ENCODE data around the gene CAMSAP1.

The CAMSAP1 gene

DNA sequence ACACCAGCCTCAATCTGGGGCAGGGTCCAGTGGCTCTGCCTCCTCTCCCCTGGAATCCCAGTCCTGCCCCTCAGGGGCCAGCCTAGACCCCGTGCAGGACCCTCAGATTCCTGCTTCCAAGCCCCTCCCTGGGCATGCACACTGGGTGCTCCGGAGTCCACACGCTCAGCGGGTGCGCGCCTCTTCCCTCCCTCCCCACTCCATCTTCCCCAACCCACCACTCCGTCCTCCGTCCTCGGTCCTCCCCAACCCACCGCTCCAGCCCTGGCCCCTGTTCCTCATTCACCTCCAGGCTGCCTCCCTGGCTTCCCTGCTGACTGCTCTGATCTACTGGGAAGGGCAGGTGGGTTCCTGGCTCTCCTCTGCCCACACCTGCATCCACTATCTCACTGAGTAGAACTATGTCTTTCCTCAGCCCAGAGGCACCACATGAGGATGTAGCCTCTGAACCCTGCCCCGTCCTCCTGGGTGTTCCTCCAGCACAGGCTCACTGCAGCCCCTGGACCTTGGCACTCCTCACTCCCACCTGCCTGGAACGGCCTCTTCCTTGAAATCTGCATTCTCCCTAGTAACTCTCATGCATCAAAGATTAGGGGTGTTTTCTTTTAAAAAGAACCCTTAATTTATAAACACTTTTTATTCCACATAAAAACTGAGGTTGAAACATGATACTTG lies 92.8 kb downstream of the CAMSAP1 start:
- no peak for DNase-seq (ENCODE audit: low read depth in 2 of 2)

DNA sequence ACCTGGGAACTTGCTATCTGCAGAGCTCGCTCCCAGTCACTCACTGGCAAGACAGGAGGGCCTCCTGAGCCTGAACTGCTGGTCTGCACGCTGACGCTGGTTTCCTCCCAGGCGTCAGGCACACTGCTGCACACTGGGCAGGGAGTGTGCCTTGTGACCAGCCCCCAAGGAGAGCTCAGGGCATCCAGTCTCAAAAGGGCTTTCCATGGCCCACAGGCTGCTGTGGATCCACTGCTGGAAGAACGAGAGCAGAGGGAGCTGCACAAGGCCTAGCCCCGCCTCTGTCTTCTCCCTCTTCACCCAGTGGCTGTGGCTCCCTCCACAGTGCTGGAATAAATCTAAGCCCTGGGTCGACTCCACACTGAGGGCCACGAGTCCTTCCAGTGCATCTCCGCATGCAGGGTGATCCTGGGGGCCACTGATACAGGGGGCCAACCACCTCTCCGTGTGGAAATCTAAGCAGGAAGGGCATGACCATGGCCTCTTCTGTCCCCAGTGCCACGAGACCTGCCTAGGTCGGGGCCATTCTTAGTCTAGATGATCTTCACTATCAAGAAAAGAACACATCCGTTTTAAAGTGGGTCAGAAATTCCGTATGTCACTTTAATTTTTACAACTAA lies 93.6 kb downstream of the CAMSAP1 start:
- no peak for DNase-seq (ENCODE audit: low read depth in 2 of 2)

DNA sequence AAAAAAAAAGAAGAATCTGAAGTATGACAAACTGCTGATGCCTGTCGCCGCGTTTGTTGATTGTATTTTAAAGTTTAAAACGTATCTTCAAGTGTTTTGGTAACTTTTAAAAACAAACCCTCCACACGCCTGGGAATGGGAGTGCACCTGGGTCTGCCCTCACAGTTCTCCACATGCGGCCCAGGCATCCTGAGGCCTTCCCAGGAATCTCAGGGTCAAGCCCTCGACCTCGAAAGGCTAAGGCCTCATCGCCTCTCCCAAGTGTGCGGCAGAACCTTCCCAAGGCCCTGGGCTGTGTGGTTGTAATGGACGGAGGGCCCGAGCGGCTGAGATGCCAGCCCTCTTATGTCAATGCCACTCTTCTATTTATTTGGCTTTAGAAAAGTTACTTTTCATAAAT lies 94.4 kb downstream of the CAMSAP1 start:
- no peak for DNase-seq (ENCODE audit: low read depth in 2 of 2)

DNA sequence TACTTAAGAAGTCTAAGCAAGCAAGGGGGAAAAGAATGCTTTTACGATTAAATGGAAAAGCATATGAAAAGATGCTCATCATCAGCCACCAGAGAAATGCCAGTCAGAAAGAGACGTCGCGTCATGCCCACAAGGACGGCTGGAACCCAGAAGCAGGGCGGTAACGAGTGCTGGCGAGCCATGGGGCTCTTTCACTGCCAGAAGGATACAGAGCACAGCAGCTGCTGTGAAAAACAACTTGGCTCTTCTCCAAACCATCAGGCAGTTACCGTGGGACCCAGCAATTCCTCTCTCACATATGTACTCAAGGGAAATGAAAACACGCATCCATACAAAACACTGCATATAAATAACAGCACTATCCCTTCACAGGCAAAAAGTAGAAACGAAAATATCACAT lies 95.5 kb downstream of the CAMSAP1 start:
- no peak for DNase-seq (ENCODE audit: low read depth in 2 of 2)

DNA sequence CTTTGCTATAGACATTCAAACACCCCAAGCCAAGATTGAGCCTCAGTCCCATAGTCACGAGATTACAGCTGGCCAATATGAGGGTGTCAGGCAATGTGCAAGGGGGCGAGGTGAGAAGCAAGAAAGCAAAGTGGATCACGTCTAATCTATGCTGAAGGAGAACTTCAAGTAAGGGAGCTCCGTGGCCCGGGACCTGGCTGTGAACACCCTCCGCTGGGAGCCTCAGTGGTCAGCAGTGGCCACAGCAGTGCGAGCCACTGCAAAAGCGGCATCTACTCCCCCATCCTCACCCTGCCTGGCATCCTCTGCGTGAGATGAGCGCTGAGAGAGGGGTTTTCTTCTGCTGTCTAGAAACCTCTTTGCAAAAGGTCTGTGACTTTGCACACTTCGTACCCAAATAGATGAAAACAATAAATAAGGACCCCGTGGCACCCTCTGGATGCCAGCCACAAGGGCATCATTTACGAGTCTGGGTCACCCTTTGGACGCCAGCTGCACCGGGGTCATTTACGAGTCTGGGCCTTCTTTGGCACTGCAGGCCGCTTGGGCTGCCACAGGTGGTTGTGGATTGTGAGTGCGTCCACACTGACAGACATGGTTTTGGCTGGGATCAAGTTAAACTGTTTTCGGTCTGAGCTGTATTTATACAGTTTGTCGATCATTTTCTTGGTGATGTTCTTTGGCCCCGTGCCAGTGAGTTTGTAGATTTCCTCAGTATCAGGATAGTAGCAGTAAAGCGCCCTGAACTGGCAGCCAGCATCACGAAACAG lies 96.4 kb downstream of the CAMSAP1 start:
- no peak for DNase-seq (ENCODE audit: low read depth in 2 of 2)

DNA sequence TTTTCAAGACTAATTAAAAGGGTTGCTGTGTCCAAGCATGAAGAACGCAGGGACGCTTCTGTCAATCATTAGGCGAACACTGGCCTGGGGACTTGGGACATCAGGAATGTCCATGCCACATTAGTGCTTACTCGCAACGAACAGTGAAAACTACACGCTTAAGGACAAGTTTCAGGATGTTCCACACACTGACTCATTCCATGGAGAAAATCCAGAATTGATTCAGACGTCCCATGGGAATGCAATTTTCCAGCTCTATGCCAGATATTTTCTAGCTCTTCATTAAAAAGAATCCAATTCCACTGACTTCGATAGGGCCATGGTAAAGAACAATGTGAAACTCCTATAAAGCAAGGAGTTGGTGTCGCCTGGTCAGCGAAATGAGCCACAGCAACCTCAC lies 98.2 kb downstream of the CAMSAP1 start:
- DNase-seq (ENCODE audit: low read depth in 2 of 2), result no peak

DNA sequence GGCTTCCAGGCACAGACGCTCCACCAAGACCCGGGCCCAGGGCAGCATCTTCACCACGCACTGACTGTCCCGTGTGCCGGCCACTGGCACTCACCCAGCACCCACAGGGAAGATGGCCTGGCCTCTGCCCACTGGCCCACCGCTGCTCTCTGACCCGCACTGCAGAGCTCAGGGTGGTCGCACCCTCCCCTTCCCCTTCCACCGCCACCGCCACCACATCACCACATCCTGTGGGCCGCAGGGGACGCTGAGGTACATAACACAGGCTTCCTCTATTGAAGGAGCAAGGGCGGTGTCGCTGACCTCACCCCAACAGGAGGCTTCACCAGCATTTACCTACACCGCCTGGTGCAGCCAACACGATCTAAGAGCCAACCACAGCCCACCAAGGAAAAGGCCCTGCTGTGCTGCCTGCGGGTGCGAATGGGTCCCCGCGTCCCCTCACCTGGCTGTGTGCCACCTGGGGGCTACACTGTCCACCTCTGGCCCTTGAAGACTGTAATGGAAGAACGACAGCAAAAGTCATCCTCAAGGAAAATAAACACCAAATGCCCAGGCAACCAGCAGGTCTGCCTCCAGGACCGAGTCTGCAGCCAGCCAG lies 101.8 kb downstream of the CAMSAP1 start:
- no peak for DNase-seq (ENCODE audit: low read depth in 2 of 2)

DNA sequence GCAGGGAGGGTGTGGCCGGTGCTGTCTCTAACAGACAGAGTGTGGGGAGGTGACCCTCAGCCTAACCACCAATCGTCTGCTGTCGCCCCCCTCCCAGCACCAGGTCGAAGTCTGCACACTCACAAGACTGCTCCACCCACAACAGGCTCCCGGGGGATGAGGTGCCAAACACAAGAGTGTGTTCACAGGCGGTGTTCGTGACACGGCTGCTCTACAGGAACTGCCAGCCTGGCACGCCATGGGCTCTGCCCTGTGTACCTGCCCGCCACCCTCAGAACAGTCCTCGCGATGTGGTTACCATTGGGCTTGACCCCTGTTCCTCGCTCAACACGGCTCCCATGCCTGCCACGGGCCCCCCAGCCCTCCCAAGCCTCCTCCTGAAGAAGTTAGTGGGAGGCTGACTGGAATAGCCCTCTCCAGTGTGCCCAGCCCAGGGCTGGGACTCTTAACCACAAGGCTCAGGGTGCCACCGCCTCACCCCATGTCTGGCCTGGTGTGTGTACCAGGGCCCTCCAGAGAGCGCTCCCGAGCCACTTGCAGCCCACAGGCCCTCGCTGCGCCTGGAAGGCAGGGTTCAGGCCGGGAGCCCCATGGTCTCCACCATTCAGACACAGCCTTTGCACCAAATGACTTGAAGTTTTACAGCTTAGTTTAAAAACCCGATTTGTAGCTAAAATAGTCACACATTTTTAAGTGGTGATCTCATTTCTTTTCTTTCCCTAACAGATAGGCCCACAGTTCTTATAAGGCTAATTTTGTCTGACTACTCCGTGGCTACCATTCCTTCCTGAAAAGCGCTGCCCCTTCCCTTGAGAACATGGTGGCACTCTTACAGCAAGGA lies 102.5 kb downstream of the CAMSAP1 start:
- no peak for DNase-seq (ENCODE audit: low read depth in 2 of 2)

DNA sequence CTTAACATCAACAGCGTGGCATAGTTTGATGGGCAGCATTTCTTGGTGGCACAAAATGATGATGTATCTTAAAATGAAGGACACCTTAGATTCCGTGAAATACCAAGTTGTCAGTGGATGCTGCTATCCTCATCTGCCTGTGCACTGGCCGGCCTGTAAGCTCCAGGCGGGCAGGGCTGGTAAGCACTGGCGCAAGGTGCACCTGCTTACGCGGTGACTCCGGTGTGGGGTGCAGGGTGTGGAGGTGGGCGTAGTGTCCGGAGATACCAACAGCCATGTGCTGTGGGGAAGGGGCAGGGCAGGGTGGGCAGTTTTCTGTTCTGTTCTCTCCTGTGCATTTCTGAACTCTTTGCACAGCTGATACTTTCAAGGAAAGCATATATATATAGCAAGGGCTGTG lies 103.9 kb downstream of the CAMSAP1 start:
- DNase-seq (ENCODE audit: low read depth in 2 of 2), result no peak

DNA sequence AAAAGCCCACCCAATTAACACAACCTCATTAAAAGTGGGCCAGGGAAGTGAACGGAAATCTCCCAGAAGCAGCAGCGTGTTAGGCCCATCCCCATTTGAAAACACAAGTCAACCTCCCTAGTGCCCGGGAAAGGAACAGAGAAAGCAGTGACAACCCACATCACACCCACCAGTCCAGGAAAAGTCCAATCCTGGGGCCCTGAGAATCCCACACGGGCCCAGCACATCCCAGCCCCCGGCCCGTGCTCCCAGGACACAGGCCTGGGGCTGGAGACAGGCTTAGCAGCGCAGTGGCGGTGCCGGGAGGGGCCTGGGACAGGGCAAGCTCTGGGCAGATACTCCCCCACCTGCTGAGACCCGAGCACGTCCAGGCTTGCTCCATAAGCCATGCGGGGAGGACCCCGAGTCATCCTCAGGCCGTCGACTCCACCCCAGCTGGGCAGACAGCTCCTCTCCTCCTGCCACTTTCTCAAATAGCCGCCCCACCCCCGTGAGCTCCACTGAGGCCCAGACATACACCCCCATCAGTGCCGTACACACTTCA lies 104.4 kb downstream of the CAMSAP1 start:
- no peak for DNase-seq (ENCODE audit: low read depth in 2 of 2)

DNA sequence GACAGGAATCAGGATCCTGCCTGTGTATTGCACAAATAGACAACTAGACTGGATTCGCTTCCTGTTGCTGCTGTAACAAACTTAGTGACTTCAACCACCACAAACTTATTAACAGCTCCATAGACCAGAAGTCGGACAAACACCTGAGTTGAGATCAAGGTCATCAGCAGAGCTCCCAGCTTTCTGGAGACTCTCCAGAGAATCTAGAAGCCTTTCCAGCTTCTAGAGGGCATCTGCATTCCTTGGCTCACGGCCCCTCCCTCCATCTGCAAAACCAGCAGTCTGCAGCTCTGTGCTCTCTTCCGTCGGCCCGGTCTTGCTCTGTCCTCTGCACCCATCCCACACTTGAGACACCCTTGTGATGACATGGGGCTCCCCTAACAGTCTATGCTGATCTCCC lies 106.3 kb downstream of the CAMSAP1 start:
- DNase-seq (ENCODE audit: low read depth in 2 of 2), result no peak

DNA sequence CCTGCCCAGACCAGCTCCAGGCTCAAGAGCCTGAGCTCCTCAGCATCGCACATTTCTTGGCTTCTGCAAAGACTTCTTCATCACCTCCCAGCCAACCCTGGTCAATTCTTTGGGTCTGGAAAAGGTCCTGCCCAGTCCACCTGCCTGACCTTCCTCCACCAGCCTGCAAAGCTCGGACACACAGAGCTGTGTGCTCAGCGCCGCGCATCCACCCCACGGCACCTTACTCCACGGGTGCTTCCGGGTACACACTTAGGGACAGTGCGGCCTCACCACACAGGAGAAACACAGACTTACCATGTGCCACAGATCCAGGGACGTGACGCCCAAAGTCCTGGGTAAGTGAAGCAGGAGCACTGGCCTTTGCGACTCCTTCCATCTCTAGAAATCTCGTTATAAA lies 108.1 kb downstream of the CAMSAP1 start:
- DNase-seq (ENCODE audit: low read depth in 2 of 2), result no peak

DNA sequence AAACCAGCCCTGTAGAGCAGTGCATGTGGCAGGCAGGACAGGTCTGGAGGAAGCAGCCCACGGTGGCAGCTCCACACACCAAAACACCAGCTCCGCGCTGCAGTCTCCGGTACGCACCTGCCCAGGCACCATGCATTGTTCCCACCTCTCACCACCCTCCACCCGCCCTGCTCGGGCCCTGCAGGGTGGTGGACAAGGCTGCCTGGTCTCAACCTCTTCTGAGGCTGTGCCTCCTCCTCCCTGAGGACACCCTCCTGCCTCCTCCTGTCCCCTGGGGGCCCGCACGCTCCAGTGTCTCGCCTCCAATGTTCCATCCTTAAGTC lies 109.1 kb downstream of the CAMSAP1 start:
- DNase-seq (ENCODE audit: low read depth in 2 of 2), result no peak

DNA sequence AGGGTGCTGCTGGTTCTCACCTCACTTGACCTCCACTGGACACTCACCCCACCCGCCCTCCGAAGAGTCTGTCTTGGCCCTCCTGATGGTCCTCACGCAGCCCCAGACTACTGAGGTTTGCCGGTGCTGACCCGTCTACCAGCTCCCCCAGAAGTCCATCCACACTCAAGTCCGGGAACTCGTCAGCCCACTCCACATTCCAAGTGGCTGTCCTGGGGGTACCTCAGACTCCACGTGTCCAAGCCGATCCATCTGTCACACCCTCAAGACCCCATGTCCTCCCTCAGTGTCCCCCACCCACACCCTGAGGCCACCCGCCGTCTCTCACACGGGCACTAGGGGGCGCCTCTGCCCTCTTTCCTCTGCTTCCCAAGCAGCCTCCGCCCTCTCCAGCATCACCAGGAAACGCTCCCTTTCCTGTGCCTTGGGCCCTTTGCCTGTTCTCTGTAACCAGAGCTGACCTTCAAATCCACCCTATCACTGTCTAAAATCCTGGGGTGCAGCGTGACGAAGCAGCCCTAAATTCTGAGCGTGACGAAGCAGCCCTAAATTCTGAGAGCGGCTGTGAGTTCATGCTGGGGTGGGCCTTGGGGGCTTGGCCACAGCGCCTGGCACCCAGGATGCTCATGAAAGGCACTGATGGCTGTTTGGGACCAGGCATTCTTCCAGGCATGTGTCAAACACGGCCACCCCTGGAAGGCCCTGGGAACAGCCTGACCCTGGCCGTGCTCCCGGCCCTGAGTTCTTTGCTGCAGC lies 109.7 kb downstream of the CAMSAP1 start:
- no peak for DNase-seq (ENCODE audit: low read depth in 2 of 2)

DNA sequence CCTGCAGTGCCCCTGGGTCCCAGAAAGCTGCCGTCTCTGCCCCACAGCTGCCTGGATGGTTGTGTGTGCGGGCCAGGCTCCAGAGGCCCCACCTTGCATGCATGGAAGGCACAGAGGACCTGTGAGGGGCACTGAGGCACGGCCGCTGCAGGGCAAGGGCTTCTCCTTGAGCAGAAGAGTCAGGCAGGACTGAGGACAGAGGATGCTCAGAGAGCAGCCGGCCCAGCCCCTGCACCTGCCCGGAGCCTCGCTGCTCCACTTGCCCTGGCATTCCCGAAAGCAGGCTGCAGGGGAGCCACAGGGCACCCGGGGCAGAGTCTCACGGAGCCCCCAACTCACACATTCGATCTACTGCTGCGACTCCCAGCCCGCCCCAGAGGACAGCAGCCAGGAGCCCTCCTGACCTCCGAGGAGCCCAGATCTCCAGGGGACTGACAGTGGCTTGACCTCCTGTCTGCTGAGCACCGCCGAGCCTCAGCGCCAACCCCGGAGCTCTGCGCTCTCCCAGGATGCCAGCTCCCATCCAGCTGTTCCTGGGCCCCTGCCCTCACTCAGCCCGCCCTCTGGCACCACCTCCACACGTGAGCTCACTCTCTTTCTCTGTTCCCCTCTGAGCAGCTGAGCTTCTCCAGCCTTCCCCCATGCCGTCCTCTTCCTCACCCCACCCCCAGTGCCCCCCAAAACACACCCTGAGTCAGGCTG lies 110.4 kb downstream of the CAMSAP1 start:
- no peak for DNase-seq (ENCODE audit: low read depth in 2 of 2)

DNA sequence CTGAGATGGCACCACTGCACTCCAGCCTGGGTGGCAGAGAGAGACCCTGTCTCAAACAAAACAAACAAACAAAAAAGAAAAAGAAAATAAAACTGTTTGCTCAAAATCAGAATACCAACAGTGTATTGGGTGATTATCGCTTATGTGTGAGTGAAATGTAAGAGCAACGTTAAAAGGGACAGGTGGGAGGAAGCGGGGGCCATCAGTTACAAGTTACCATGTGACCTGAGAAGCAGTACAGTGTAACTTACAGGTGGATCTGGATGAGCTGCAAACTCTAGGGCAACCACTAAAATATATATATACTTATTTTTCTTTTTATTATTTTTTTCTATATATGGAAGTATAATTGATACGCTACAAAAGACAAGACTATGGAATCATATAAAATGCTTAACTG lies 112.0 kb downstream of the CAMSAP1 start:
- no peak for DNase-seq (ENCODE audit: low read depth in 2 of 2)

DNA sequence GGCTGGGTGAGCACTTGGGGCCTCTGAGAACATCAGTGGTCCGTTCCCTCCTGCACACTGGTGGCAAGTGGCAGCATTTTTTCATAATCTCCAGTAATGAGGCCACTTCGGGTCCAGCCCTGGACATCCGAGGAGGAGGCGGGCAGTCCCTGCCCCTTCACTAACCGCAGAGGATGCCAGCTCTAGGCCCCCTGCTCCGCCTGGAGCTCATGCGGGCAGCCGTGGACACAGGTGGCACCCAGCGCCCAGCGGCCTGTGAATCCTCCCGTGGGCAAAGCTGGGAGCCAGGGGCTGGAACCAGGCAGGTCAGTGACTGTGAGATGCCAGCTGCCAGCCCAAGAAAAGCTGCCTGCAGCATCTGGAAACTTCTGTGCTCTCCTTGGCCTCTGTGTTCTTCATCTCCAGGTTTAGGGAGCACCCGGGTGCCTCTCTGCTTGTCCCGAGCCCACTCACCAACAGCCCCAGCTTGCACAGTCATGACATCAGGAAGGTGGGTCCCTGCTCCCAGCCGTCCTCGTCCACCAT lies 112.9 kb downstream of the CAMSAP1 start:
- no peak for DNase-seq (ENCODE audit: low read depth in 2 of 2)

DNA sequence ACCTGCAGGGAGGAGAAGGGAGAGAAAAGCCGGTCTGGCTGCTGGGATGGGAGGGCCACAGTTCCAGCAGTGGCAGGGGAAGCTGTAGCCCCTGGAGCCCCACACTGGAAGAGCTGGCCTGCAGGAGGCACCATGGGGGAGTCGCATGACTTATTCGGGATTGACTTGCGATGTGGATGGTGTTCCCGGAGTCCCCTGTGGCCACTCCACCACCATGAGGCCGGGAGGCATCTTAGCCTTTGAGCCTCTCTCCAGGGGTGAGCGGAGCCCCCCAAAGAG lies 113.3 kb downstream of the CAMSAP1 start:
- no peak for DNase-seq (ENCODE audit: low read depth in 2 of 2)

DNA sequence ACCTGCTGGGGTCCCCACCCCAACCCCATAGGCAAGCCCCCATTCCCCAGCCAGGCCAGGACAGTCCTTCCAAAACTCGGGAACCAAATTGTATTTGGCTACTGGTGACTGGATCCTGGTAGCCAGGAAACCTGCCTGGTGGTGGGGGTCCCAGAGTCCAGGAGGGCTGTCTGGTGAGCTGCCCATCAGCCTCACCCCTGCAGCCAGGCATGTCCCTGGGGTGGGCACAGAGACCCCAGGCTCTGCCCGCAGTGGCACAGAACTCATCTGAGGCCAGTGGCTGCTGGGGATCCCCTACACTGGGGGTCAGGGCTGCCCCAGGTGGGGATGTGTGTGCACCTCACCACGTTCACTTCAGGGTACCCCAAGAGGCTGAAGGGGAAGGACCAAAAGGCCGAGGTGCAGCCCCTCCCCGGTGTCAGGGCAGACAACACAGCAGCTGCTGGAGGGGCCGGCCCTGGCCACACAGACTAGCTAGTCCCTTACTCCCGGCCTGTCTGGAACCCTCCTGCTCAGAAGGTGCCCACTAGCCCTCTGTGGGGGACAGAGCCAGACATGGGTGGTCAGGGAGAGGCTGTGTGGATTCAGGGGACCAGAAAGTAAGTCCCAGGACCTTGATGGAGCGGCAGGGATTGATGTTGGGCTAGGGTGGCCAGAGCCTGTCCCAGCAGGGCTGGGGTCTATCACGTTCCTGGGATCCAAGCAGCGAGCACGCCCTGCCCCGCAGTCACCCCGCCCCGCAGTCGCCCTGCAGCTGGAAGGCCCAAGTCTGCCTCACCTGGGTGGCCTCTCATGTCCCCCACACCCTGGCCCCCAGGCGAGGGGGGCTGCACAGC lies 113.9 kb downstream of the CAMSAP1 start:
- DNase-seq (ENCODE audit: low read depth in 2 of 2), result no peak

Data from stimulated activated CD8-positive, alpha-beta memory T cell treated with anti-CD3 and anti-CD28 coated beads, Interleukin-7, amount 100 ng/mL, for 1 hour (primary cell).